Breast epithelium (tissue), 4 donors: ENCODE measurements around the gene ACE2. TPM values are rescaled to one million over a fixed set of nuclear protein-coding genes. Genes with fewer than 3 reads are reported as not detected.

Source experiments
- DNase-seq, 2 donors: peaks; one replicate each; pipeline ENCODE4 v3.0.0-alpha.2; 2019; ENCODE audit warnings: low spot score in 2 of 2
- H3K27ac ChIP-seq, 2 donors: fragments of 200-600 bp; sonication (generic) in 1 of 2; one replicate each; pipeline ENCODE4 v1.5.1; 2016 to 2019; ENCODE audit warnings: mild to moderate bottlenecking in 1 of 2
- H3K27me3 ChIP-seq, 2 donors: fragments of 200-600 bp; sonication (generic) in 1 of 2; one replicate each; pipeline versions ENCODE4 v1.5.1 to v1.6.0; 2017 to 2019; ENCODE audit warnings: control low read depth in 1 of 2, mild to moderate bottlenecking in 1 of 2
- H3K36me3 ChIP-seq: fragments of 200-600 bp; one replicate; pipeline ENCODE4 v1.5.1; 2019
- H3K4me1 ChIP-seq, 2 donors: fragments of 200-600 bp; sonication (generic); one replicate each; pipeline ENCODE4 v1.5.1; 2016 to 2019; ENCODE audit warnings: control low read depth in 1 of 2
- H3K4me3 ChIP-seq, 3 donors: fragments of 200-600 bp; sonication (generic); 1 replicate in 2 of 3; 2 replicates in 1 of 3; pipeline ENCODE4 v1.5.1; 2016 to 2019; ENCODE audit warnings: mild to moderate bottlenecking in 3 of 3, moderate library complexity in 2 of 3
- H3K9me3 ChIP-seq, 2 donors: fragments of 200-600 bp; sonication (generic) in 1 of 2; one replicate each; pipeline ENCODE4 v1.5.1; 2016 to 2019; ENCODE audit warnings: control low read depth in 1 of 2
- POLR2A ChIP-seq: fragments of 450-650 bp; IDR thresholded peaks from one replicate; pipeline ENCODE4 v1.6.1; 2016; ENCODE audit warnings: antibody characterized with exemption, mild to moderate bottlenecking, moderate library complexity
- POLR2AphosphoS5 ChIP-seq, 3 donors: sonication (generic); formaldehyde crosslinking; IDR thresholded peaks; one replicate each; pipeline ENCODE4 v1.6.1; 2017; ENCODE audit warnings: antibody characterized with exemption in 3 of 3
- intact Hi-C: fragments of 100-400 bp; cut with DNase I; formaldehyde crosslinking; loops from one replicate; pipeline ENCODE4 v1.15.1; 2023; ENCODE audit warnings: low total_unique reads
- total RNA-seq, 3 donors: library from RNA; depleted of rRNA; stranded (reverse); fragments of >200 nt; gene quantifications; one replicate each; pipeline ENCODE4 v1.1.0, GENCODE V29; 2016
- TF ChIP-seq, protein P1 (sequence below), 3 donors: fragments of 450-650 bp; IDR thresholded peaks; one replicate each; pipeline ENCODE4 v1.5.1; 2016 to 2017; ENCODE audit warnings: antibody characterized with exemption in 3 of 3, mild to moderate bottlenecking in 3 of 3, moderate library complexity in 3 of 3

Gene ACE2
- total RNA-seq, 3 donors from 2014 or later, result 2.2 to 7.2 (median 5.6) TPM

DNA sequence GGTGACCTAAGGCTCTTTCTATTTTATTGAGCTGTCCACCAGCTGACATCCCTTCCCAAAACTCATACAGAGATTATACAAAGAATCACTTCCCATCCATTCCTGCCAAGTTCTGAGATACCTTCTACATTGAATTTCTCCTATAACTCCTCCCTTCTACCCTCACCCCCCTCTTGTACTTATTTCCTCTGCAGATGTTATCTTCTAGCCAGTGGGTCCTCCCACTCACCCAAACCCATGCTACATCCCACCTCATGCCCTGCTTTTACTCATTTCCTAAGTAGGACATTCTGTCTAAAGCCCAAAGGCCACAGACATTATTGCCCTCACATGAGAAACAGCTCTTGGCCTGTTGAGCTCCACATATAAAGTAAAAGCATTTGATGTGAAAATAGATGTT, 71.6 kb downstream of the ACE2 start:
- intact Hi-C loops, result no loop called here
- TF ChIP-seq POLR2AphosphoS5 (IDR thresholded peaks at IDR 0.05) (no peak), POLR2A (no peak)
- TF ChIP-seq, protein P1, sequence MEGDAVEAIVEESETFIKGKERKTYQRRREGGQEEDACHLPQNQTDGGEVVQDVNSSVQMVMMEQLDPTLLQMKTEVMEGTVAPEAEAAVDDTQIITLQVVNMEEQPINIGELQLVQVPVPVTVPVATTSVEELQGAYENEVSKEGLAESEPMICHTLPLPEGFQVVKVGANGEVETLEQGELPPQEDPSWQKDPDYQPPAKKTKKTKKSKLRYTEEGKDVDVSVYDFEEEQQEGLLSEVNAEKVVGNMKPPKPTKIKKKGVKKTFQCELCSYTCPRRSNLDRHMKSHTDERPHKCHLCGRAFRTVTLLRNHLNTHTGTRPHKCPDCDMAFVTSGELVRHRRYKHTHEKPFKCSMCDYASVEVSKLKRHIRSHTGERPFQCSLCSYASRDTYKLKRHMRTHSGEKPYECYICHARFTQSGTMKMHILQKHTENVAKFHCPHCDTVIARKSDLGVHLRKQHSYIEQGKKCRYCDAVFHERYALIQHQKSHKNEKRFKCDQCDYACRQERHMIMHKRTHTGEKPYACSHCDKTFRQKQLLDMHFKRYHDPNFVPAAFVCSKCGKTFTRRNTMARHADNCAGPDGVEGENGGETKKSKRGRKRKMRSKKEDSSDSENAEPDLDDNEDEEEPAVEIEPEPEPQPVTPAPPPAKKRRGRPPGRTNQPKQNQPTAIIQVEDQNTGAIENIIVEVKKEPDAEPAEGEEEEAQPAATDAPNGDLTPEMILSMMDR (IDR thresholded peaks at IDR 0.05), result no peak
- no peaks in the 10 kb centered on the region for H3K4me1 ChIP-seq
- no peaks in the 10 kb centered on the region for H3K9me3 ChIP-seq
- no peaks in the 10 kb centered on the region for H3K36me3 ChIP-seq
- no peak for DNase-seq
- H3K27me3 ChIP-seq, result peaks cover 0 to 7% of the 10 kb centered on the region in 2 donors
- H3K27ac ChIP-seq, result no peak overlapping the region
- no peak overlapping the region for H3K4me3 ChIP-seq

- Histone ChIP-seq H3K27ac (no peak overlapping the region), H3K4me1 (no peaks in the 10 kb centered on the region), H3K36me3 (no peaks in the 10 kb centered on the region), H3K4me3 (no peak overlapping the region), H3K9me3 (no peaks in the 10 kb centered on the region), H3K27me3 (peaks cover 0 to 17% of the 10 kb centered on the region in 2 donors)
- TF ChIP-seq, protein P1 (IDR thresholded peaks at IDR 0.05), result no peak
- TF ChIP-seq POLR2A, result no peak
- TF ChIP-seq POLR2AphosphoS5 (IDR thresholded peaks at IDR 0.05), result no peak
- DNase-seq, result no peak
- intact Hi-C loops, result no loop called here
Measured at GRCh38 chrX:15525664-15526416, 74.9 kb downstream of the ACE2 start.

DNA sequence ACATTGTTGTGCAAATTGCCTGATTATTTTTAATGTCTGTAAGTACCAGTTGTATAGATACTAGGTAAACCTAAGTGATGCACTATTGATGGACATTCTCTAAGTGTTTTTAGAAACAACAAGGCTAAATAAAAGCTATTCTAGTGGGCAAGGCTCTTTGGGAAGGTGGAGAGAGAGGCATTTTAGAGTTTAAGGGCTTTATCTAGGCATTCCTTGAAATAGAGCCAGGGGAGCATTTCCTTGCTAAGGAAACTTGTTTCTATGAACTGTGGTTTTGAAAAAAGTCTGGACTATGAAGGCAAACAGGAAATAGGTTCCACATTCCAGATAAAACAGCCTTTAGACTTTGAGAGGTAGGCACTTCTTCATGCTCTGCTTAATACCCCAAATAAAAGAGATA, 76.3 kb downstream of the ACE2 start:
- Histone ChIP-seq H3K4me3 (no peak overlapping the region), H3K36me3 (no peaks in the 10 kb centered on the region), H3K4me1 (no peaks in the 10 kb centered on the region), H3K27ac (no peak overlapping the region), H3K27me3 (peaks cover 0 to 22% of the 10 kb centered on the region in 2 donors), H3K9me3 (no peaks in the 10 kb centered on the region)
- DNase-seq, result no peak
- intact Hi-C loops, result no loop called here
- no peak for TF ChIP-seq POLR2A
- TF ChIP-seq POLR2AphosphoS5 (IDR thresholded peaks at IDR 0.05), result no peak
- TF ChIP-seq, protein P1 (IDR thresholded peaks at IDR 0.05), result no peak

DNA sequence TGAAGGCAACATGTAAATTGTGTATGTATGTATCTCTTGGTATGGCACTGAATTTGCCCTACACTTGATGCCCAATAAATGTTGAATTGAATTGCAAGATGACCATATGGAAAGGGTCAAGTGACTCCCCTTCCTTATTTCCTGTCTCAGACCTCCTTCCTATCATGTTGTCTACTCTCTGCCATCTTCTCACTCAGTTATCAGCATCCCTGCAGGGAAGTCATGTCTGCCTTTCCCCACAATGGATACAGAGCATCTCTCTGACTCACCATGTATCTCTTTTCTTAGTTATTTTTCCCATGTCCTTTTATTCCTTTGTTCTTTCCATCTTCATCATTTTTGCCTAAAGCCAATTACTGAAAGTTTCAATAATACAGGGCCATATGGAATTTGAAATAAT, 77.7 kb downstream of the ACE2 start:
- intact Hi-C loops, result loop anchor here (2.0 kb wide), 1 partner anchor 16 kb away; no protein-coding TSS in a partner anchor
- no peak overlapping the region for H3K27ac ChIP-seq
- peaks cover 0 to 26% of the 10 kb centered on the region in 2 donors for H3K27me3 ChIP-seq
- no peak for TF ChIP-seq POLR2A
- H3K9me3 ChIP-seq, result no peaks in the 10 kb centered on the region
- H3K4me3 ChIP-seq, result no peak overlapping the region
- no peaks in the 10 kb centered on the region for H3K36me3 ChIP-seq
- H3K4me1 ChIP-seq, result no peaks in the 10 kb centered on the region
- DNase-seq, result no peak

- H3K9me3 ChIP-seq, result no peaks in the 10 kb centered on the region
- no peaks in the 10 kb centered on the region for H3K4me1 ChIP-seq
- H3K27ac ChIP-seq, result no peak overlapping the region
- no peaks in the 10 kb centered on the region for H3K36me3 ChIP-seq
- peaks cover 0 to 26% of the 10 kb centered on the region in 2 donors for H3K27me3 ChIP-seq
- intact Hi-C loops, result loop anchor here (2.0 kb wide), 1 partner anchor 16 kb away; no protein-coding TSS in a partner anchor
- H3K4me3 ChIP-seq, result no peak overlapping the region
- TF ChIP-seq POLR2AphosphoS5 (IDR thresholded peaks at IDR 0.05) (no peak), POLR2A (no peak)
- TF ChIP-seq, protein P1 (IDR thresholded peaks at IDR 0.05), result no peak
- DNase-seq, result no peak
Measured at GRCh38 chrX:15522464-15522863, 78.3 kb downstream of the ACE2 start.
